OCI-LY7 (cell line): ENCODE results near the gene IMMT.
A peak's percentile ranks its signal among the peaks of the same experiment; 100 is the strongest.

ENCODE experiments used
- CTCF ChIP-seq: fragments of 200-600 bp; sonication (generic); conservative IDR thresholded peaks from 2 replicates; pipeline ENCODE4 v1.5.1; 2014; ENCODE audit warnings: mild to moderate bottlenecking, antibody characterized with exemption, low read length, moderate library complexity, mixed read lengths
- EZH2phosphoT487 ChIP-seq: fragments of 200-600 bp; sonication (generic); IDR thresholded peaks from 2 replicates; pipeline ENCODE4 v1.6.1; 2018; ENCODE audit warnings: low read depth, borderline replicate concordance, mild to moderate bottlenecking, mixed run types, antibody characterized with exemption, low read length, moderate library complexity, mixed read lengths

GRCh38 chr2:86193901-86194567 lies 1.2 kb downstream of the IMMT start:
- TF ChIP-seq CTCF (peak; percentile 21; the same call in 1 of the 2 replicates), EZH2phosphoT487 (no peak)
